ENCODE data around the gene TCF7L1.
"Not testable (repeated sequence)": the region's sequence is repeated elsewhere in the genome, so short reads cannot be mapped to it uniquely, and the experiment has no call there.

TCF7L1 gene

DNA sequence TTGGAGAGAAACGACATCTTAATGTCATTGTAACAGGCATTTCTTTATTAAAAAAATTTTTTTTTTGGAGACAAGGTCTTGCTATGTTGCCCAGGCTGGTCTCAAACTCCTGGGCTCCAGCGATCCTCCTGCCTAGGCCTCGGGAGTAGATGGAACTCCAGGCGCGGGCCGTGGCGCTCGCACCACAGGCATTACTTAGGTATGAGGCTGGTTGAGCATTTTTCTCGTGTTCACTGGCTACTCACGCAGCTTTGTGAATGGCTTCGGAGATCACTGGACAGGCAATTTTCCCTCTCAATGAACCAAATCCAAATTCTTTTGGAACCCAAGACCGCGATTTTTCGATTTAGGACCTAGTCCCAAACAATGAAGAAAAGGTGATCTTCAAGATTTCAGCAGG lies 795 bp upstream of the TCF7L1 start:
- no peak for DNase-seq

DNA sequence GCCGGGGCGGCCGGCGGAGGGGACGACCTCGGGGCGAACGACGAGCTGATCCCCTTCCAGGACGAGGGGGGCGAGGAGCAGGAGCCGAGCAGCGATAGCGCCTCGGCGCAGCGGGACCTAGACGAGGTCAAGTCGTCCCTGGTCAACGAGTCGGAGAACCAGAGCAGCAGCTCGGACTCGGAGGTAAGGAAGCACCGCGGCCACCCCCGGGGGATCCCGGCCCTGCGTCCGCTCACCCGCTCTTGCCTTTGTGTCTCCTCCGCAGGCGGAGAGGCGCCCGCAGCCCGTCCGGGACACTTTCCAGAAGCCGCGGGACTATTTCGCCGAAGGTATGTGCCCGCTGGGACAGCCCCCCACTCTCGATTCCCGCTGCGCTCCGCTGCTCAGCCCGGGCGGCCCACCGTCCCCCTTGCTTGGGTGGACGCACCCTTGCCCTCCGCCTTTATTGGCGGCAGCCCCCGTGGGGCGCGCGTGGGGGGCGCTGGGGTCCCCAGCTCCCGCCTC lies 611 bp downstream of the TCF7L1 start:
- DNase-seq: no peak

DNA sequence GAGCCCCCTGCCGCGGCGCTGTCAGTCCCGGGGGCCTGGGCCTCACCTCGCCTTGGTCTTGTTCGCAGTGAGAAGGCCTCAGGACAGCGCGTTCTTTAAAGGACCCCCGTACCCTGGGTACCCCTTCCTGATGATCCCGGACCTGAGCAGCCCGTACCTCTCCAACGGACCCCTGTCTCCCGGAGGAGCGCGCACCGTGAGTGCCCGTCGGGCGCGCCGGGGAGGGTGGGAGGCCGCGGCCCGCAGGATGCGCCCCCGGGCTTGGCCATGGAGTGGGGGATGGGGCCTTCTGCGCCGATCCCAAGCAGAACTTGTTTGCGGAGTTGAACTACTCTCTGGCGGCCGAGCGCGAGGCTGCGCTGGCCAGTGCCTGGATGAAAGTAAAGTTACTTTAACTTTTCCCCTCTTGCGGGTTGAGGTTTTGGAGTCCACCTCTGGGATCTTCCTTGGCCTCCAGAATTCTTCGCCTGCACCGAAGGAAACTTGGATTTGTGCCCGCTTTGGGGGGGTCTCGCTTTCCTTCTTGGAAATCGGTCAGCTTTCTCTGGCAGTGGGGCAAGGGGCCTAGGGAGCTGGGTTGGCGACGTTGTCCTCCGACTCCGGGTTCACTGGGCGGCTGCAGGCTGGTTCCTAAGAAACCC lies 1.2 kb downstream of the TCF7L1 start:
- DNase-seq: no peak

DNA sequence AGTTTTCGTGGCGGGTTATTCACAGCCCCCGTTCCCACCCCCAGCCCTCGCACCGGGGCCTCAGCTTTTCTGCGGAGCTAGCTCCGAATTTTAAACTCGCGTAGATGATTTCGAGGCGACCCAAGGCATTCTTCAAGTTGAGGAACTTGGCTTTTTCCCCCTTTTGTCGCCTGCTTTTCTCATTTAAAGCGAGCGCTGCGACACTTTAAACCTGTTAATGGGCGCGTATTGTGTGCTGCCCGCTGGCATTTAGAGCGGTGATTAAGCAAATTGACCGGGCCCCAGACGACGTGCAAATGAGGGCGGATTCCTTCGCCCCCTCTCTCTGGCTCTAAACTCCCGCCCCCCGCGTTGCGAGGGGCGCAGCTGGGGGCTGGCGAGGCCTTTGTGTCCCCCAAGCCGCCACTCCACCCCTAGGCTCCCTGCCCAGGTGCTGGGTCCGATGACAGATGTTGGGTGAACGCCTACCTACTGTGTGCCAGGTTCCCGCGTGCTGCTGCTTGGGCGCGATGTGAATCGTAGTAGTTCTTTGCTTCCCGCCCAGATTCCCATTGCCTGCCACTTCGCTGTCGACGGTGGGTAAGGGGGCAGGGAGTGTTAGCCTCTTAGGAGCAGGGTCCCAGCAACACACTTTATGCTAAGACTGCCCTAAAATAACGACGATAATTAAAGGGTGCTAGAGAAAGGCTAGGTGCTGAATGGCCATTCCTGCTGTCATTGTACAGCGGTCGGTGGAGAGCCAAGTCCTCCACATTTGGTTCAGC lies 1.9 kb downstream of the TCF7L1 start:
- no peak for DNase-seq

DNA sequence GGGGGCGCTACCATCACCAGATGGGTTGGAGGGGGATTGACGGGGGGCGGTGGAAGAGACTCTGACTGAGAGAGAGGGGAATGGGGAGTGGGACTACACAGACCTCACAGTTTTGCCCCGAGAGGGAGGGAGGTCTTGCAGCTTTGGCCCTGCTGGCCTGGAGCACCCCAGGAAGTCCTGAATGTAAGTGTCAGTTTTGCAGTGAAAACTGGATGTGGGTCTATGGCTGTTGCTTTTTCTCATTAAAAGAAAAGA lies 2.4 kb downstream of the TCF7L1 start:
- DNase-seq: no peak

DNA sequence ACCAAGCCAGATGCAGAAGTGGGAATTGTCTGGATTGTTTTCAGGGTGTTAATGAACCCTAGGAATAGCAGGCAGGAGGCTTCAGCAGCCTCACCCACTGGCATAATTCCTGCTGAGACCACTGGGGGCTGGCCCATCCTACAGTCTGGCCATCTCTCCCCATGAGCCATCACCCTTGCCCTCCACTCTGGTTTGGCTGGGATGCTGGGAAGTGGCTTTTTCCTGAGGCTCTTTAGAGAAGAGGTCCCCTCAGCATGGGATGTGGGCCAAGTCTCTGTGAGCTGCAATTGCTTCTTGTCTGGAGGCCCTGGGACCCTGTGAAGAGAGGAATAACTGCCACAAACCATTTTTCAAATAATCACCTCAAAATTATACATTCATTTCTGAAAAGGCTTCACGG lies 4.0 kb downstream of the TCF7L1 start:
- DNase-seq: no peak

DNA sequence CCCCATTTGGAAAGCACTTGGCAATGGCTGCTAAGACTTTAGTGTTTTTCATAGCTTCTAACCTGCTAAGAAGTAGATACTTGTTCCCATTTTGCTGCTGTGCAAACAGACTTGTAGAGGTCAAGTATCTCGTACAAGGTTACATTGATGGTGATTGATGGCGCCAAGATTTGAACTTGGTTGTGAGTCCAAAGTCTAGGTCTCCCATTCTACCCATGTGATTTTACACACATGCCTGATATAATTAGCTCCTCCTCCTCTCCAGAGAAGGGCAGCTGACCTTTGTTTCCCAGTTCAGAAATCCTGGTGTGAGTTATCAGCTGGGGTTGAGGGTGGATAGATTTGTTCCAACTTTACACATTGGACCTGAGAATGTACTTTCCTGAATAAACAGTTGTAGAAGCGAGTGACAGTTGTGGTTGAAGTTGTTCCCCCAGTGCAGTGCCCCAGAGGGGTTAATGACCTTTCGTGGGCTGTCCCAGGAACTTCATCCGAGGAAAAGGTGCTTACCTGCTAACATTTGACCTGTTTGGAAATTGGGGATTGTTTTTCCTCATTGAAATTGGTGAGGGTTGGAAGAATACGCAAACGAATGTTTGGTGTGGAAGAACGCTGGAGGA lies 10.4 kb downstream of the TCF7L1 start:
- DNase-seq: no peak

DNA sequence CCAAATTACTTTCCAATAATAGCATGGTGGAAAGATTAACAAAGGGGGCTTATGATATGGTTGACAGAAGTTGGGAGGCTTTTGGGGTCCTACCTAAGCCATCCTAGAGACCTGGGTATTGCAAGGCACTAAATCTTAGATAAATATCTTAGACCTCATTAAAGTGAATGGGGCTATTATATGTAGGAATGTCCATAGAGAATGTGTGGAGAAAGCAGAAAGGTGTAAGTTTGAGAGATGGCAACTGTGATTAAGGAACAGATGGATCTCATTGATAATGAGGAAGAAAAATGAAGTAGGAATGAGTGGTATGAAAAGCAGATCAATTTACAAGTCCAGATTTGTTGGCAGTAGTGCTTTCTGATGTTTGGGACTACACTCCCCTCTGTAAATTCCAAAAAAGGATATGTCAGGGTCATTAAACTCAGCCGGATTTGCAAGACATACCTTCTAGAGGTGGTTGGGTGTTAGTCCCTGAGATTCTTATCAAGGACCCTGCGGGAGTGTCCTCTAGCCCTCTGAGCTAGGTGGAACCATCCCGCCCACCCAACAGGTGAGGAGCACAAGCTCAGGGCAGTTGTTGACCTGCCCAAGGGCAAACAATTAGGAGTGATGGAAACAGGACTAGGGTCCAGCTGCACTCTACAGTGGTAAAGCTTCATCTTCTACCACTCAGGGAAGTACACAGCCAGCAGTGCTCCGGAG lies 12.1 kb downstream of the TCF7L1 start:
- no peak for DNase-seq

DNA sequence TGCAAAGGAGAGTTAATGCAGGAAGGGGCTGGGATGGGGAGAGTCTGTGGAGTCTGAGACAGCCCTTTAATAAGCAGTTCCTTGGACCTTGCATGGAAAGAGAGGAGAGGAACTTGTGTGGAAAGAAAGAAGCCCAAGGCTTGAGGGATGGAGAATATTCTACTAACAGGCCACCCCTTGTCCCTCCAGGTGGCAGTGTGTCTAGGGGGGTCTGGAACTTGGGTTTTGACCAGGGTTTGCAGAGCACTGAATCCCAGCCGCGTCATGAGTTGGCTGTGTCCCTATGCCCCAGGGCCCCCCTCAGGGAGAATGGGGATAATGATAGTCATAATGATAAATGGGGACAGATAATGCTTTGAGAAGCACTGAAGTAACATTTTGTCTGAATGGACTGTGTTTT lies 15.0 kb downstream of the TCF7L1 start:
- DNase-seq: no peak

DNA sequence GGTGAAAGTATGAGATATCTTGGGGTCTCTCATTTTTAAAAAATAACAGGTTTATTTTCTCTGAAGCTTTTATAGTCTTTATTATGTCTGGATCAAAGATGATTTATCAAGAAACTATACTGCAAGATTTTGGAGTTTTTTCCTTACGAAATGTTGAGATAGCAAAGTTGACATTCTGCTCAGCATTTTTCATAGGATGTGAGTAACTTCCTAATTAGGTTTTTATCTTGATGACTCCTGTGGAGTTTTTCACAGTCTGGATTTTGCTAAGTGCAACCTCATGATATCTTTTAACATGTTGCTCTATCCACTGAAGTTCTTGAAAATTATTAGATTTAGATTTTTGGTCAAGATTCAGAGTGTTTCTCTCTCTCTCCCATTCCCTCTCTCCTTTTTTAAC lies 17.8 kb downstream of the TCF7L1 start:
- no peak for DNase-seq

DNA sequence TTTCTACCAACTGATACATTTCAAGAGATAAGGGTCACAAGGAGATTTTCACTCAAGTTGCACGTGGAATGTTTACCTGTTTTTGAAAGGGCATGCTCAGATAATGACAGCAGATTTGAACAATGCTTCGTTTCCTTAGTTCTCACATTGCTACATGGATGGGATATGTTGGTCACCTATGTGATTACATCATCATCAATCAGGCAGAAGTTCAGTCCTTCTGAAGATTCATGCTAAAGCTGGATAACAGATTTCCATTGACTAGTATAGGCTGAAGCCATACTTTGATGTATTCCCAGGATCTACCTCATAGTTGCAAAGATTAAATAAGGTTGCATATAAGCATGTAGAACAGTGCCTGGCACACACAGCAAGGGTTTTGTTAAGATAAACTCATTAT lies 19.7 kb downstream of the TCF7L1 start:
- DNase-seq: no peak

DNA sequence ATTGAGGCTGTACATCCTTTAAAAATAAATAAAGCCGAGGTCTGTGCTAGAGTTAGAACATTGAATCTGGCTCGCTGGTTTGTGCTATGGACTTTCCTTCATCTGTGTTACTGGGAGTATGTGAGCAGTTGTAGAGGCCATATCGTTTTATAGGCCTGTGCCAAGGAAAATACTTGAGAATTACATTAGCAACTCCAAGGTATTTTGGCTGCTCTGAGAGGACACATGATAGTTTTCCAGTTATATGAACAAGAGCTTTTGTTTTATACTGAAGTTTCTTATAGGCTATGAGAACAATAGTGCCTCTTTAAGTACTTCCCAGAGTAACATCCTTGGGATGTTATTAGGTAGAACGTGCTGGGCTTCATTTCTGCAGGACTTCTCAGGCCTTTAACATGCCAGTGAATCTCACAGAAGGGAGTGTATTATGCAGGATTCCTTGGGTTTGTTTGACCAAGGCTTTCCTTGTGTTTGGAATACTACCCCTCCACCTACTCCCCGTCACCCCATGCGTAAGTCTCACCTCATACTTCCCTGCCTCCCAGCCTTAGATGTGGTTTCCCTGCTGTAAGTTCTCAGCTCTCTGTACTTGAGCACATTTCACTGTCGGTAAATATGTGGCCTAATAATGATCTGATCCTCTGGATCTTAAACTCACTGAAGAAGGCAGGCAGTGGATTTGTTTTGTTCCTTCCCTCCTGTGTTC lies 21.0 kb downstream of the TCF7L1 start:
- no peak for DNase-seq

DNA sequence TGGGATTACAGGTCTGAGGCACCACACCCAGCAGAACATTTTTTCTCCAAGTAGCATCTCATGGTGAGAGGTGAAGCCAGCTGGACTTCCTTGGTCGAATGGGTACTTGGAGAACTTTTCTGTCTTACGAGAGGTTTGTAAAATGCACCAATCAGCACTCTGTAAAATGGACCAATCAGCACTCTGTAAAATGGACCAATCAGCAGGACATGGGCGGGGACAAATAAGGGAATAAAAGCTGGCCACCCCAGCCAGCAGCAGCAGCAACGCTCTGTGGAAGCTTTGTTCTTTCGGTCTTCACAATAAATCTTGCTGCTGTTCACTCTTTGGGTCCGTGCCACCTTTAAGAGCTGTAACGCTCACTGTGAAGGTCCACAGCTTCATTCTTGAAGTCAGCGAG lies 21.9 kb downstream of the TCF7L1 start:
- DNase-seq: not testable (repeated sequence)

DNA sequence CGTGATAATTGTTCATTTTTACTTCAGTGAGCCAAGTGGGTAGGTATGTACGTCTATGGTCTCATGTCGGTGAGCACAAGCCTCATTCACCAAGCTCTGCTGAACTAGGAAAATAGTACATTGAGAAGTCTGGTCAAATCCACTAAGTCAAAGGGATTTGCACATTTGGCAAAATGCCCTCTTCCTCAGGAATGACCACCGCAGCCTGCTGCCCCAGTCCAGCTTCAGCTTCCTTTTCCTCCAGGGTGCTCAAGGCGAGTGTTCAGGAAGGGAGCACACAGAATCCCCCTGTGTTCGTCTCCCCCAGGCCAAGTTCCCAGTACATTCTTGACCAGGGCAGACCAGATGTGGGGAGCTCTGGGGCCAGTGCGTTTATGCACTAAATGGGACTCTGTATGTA lies 23.0 kb downstream of the TCF7L1 start:
- no peak for DNase-seq

DNA sequence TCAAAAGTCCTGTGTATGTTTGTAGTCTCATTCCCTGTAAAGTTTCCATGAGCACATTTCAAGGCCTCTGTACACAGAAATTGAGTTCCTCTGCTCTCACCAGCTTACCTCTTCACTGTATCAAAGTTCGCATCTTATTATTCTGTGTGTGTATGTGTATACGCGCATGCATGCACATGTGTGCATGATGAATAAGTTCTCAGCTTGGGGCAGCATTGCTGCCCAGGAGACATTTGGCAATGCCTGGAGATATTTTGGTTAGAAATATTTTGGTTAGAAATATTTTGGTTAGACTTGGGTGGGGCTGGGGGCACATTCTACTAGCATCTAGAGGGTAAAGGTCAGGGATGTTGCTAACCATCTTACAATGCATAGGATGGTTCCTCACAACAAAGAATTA lies 23.4 kb downstream of the TCF7L1 start:
- DNase-seq: no peak

DNA sequence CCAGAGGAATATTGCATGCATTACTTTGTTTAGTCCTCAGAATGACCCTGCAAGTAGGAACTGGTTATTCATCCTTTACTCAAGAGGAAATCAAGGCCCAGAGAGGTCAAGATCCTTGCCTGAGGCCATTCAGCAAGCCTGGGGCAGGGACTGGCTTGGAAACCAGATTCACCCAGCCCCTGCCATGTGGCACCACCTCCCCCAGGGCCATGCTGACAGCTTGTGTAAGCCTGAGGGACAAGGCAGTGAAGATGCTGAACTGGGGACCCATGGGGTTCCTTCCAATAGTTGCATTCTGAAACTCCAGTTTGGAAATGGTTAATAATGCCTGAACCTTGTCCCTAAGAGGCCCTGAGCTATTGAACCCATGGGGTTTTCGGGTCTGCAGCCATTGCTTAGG lies 24.2 kb downstream of the TCF7L1 start:
- DNase-seq: no peak

DNA sequence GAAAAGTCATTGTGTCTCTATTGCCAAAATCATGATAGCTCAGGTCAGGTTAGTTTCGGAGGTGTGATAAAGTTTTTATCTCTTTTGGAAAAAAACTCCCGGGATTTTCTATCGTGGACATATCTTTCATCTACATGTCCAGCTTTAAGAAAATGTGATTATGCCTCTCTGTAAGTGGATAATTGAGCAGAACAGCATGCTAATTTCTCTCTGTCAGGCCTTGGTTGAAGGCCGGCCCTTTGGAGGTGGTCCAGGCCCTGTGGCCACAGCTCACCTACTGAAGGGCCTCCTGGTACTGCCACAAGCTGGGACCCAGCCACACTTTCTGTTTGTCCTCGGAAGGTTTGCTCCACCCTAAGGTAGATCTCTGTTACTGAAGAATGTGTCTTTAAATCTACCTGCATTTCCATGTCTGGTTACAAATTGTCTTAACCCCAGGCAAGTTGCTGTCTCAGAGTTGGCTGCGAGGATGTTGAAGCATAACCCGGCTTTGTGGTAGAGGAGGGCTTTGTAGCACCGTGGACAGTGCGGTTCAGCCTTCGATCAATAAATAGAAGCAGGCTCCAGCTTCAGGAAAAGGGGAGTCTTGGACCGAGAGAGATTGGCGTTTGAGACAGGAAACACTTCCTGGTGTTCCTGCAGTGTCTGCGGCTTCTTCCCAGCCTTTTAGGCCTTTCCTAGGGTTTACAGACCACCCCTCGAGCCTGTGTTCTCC lies 25.5 kb downstream of the TCF7L1 start:
- DNase-seq: no peak

DNA sequence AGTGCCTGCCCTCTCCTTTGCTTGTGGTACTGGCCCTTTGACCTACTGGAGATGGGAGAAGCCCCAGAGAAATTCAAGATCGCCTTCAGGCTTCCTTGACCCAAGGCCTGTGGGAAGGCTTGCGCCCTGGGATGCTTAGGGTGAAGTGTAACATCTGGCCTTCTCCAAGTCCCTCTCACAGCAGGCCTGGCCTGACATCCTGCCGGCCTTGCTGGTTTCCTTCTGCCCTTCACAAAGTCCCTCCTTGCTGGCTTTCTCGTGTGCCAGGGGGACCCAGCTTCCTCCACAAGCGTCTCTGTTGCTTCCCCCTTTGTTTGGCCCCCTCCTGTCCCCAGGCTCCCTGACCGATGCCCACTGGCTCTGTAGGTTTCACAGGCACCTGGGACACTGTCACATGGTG lies 26.4 kb downstream of the TCF7L1 start:
- DNase-seq: no peak

DNA sequence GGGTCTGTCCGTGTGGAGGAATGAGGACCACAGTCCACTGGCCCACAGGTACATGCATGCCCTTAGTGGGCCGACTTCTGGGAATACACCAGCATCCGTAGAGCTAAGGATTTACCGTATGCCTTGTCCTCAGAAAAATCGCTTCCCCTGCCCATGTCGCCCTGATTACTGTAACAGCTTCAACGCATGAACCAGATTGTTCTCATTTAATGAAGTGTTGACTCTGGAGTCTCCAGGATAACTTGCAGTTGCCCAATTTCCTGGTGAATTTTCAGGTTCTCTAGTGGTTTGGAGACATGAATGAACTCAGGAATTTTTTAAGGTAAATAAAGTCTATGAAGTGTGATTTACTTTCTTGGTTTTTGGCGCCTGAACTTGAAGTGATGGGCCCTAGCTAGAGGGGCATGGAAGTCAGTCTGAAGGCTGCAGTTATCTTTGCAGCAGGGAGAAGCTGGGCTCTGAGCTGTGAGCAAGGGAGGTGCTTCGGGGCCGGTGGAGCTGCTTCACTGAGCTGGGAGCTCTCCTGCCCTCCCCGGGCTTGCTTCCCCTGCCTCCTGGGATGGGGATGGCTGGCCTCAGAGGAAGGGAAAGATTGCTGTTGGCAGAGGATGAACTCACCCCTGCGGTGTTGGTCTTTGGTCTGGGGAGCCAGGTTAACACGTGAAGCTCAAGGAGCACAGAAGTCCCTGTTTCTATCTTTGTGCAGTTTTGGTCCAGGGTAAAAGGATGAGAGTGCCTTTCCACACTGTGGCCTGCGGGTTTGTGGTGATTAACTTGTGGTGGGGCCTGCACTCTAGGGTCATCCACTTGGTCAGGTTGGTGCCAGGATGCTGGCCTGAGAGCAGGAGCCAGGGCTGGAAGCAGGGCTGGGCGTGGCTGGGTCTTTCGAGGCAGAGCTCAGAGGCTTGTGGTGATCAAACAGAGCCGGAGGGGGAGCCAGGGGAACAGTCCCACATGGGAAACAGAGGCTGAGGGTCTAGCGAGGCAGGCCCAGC lies 28.1 kb downstream of the TCF7L1 start:
- no peak for DNase-seq

DNA sequence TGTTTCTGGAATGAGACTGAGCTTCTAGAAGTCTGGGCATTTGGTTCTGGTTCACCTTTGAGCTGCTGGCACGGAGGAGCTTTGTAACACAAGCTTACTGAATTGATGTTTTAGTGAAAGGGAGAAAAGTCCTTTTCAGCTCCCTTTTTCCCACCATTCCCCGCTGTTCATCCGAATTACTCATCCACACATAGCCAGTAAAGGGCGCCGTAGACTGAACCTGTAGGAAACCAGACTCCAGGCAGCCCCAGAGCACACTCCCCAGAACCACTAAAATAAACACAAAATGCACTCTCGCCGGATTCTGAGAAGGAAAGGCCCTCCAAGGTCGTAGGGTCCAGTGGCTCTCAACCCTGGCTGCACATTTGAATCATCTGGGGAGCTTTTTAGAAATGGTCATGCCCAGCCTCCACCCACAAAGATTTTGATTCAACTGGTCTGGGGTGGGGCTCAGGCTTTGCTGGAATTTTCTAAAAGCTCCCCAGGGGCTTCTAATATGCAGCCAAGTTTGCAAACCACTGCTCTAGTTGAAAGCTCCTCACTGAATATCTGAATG lies 29.6 kb downstream of the TCF7L1 start:
- DNase-seq: no peak

DNA sequence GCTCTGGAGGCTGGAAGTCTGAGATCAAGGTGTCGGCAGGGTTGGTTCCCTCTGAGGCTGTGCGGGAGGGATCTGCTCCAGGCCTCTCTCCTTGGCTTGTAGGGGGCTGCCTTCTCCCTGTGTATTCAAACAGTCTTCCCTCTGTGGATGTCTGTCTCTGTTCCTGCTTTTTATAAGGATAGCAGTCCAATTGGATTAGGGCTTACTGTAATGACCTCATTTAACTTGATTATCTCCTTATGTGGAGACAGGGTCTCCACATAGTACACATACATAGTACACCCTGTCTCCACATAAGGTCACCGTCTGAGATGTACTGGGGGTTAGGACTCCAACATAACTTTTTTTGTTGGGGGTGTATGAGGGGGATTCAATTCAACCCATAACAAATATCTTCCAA lies 30.5 kb downstream of the TCF7L1 start:
- no peak for DNase-seq
